ENCODE data around the gene DIDO1. TPM values are rescaled to one million over a fixed set of nuclear protein-coding genes. Genes with fewer than 3 reads are reported as not detected.

DIDO1 gene
- total RNA-seq, 1 donor from 2014 or later: 58.1 TPM

- DNase-seq (ENCODE audit: extremely low spot score, unreplicated experiment): no peak
- no peak for TF ChIP-seq CTCF (conservative IDR thresholded peaks at IDR 0.05)
- Mint-ChIP-seq H3K27ac (no peak overlapping the region), H3K27me3 (no peaks in the 10 kb centered on the region), H3K9me3 (no peaks in the 10 kb centered on the region), H3K36me3 (peaks cover 44% of the 10 kb centered on the region), H3K4me1 (ENCODE audit: unreplicated experiment) (peaks cover 13% of the 10 kb centered on the region), H3K4me3 (no peak overlapping the region)
These were observed 17.9 kb upstream of the DIDO1 start for GRCh38 chr20:62944184-62944583.

- Mint-ChIP-seq H3K27me3 (no peaks in the 10 kb centered on the region), H3K9me3 (no peaks in the 10 kb centered on the region)
- no peak for TF ChIP-seq CTCF (conservative IDR thresholded peaks at IDR 0.05)
These were observed 17.1 kb upstream of the DIDO1 start for GRCh38 chr20:62943396-62943795.

DNA sequence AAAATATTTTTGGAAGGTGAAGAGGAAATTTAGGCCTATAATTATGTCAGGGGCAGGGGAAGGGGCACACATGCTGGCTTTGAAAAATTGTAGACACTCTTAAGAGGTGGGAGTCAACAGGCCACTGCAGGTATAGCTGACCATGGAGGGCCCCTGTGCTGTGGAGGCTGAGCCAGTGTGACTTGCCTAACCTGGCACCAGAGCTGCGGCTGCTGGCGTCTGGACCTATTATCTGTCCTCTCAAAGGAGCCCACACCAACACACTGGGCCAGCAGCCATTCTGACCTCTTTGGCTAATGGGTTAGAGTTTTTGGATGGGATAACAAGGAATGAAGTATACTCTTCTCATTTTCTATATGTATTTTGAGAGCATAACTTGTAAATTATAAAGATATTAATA is 16.2 kb upstream of the DIDO1 start:
- no peaks in the 10 kb centered on the region for H3K9me3 Mint-ChIP-seq
- no peak overlapping the region for H3K27ac Mint-ChIP-seq
- H3K4me1 Mint-ChIP-seq (ENCODE audit: unreplicated experiment): peaks cover 14% of the 10 kb centered on the region
- TF ChIP-seq CTCF (conservative IDR thresholded peaks at IDR 0.05): no peak
- DNase-seq (ENCODE audit: extremely low spot score, unreplicated experiment): no peak
- H3K27me3 Mint-ChIP-seq: no peaks in the 10 kb centered on the region
- peaks cover 31% of the 10 kb centered on the region for H3K36me3 Mint-ChIP-seq
- no peak overlapping the region for H3K4me3 Mint-ChIP-seq

More at GRCh38 chr20:62943396-62943795, 17.1 kb upstream of the DIDO1 start:
- H3K4me3 Mint-ChIP-seq: no peak overlapping the region
- peaks cover 40% of the 10 kb centered on the region for H3K36me3 Mint-ChIP-seq
- DNase-seq (ENCODE audit: extremely low spot score, unreplicated experiment): no peak
- no peak overlapping the region for H3K27ac Mint-ChIP-seq
- H3K4me1 Mint-ChIP-seq (ENCODE audit: unreplicated experiment): peaks cover 14% of the 10 kb centered on the region

GRCh38 chr20:62941792-62942191 is 15.5 kb upstream of the DIDO1 start:
- TF ChIP-seq CTCF (conservative IDR thresholded peaks at IDR 0.05): no peak
- Mint-ChIP-seq H3K27ac (no peak overlapping the region), H3K27me3 (no peaks in the 10 kb centered on the region), H3K36me3 (peaks cover 27% of the 10 kb centered on the region), H3K4me1 (ENCODE audit: unreplicated experiment) (peaks cover 18% of the 10 kb centered on the region), H3K9me3 (no peaks in the 10 kb centered on the region), H3K4me3 (peak overlapping the region; percentile 17)
- no peak for DNase-seq (ENCODE audit: extremely low spot score, unreplicated experiment)

DNA sequence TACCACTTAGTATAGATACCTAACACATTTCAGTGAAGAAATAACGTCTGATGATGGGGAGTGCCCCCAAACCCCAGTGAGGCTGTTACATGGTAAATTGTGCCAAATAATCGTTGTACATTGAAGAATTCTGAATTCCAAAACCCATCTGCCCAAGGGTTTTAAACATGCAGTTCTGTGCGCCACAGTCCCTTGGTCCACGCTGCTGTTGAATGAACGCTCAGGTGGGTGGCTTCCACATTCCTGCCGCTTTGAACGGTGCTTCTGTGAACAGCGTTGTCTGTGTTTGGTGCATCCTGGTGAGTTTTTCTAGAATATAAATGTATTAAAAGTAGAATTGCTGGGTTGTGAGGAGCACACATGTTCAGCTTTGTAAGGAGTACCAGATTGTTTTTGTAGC is 14.6 kb upstream of the DIDO1 start:
- peak overlapping the region; percentile 44 for H3K4me3 Mint-ChIP-seq

More for the DNA sequence above, 14.6 kb upstream of the DIDO1 start:
- Mint-ChIP-seq H3K27me3 (no peaks in the 10 kb centered on the region), H3K27ac (no peak overlapping the region), H3K9me3 (no peaks in the 10 kb centered on the region), H3K36me3 (peaks cover 23% of the 10 kb centered on the region), H3K4me1 (ENCODE audit: unreplicated experiment) (peaks cover 19% of the 10 kb centered on the region)
- DNase-seq (ENCODE audit: extremely low spot score, unreplicated experiment): no peak
- no peak for TF ChIP-seq CTCF (conservative IDR thresholded peaks at IDR 0.05)

Measured in type B pancreatic cell (in vitro differentiated cells).